GM13976 (cell line): Measurements from ENCODE around the gene FUZ.

ENCODE experiments used
- DNase-seq: peaks from one replicate; pipeline ENCODE4 v3.0.0; 2012; ENCODE audit warnings: low spot score
- CTCF ChIP-seq: IDR thresholded peaks from 2 replicates; pipeline ENCODE4 v1.5.1; 2012; ENCODE audit warnings: borderline replicate concordance, mild to moderate bottlenecking; ENCODE audit not compliant: insufficient read depth; ENCODE audit errors: extremely low read depth, missing control alignments, control extremely low read depth
- in situ Hi-C: fragments of 300-500 bp; cut with MboI; formaldehyde crosslinking; loops from one replicate; pipeline ENCODE4 v1.12.0; 2022; ENCODE audit warnings: low sequenced_read_pairs, mixed read lengths, inconsistent platforms; ENCODE audit not compliant: unreplicated experiment

Gene FUZ

GRCh38 chr19:49807058-49807903 is 5.8 kb downstream of the FUZ start:
- DNase-seq: no peak
- TF ChIP-seq CTCF: no peak
- in situ Hi-C loops: no loop called here

- TF ChIP-seq CTCF: no peak
- in situ Hi-C loops: no loop called here
- no peak for DNase-seq
Measured at GRCh38 chr19:49806620-49806959, 6.5 kb downstream of the FUZ start.

- DNase-seq: no peak
- in situ Hi-C loops: no loop called here
- no peak for TF ChIP-seq CTCF
Measured at GRCh38 chr19:49805822-49806619, 7.1 kb downstream of the FUZ start.

- no peak for TF ChIP-seq CTCF
- no peak for DNase-seq
- in situ Hi-C loops: no loop called here
Measured at GRCh38 chr19:49803529-49803856, 9.6 kb downstream of the FUZ start.

- no peak for DNase-seq
- in situ Hi-C loops: no loop called here
- no peak for TF ChIP-seq CTCF
Measured at GRCh38 chr19:49802836-49803528, 10.1 kb downstream of the FUZ start.

GRCh38 chr19:49801966-49802661 is 11.0 kb downstream of the FUZ start:
- in situ Hi-C loops: no loop called here
- no peak for DNase-seq
- no peak for TF ChIP-seq CTCF
